Measurements from ENCODE around the gene CD6. TPM values are rescaled to one million over a fixed set of nuclear protein-coding genes. Genes with fewer than 3 reads are reported as not detected.

The CD6 gene
- total RNA-seq, 1 donor from 2014 or later = 0.70 TPM

DNA sequence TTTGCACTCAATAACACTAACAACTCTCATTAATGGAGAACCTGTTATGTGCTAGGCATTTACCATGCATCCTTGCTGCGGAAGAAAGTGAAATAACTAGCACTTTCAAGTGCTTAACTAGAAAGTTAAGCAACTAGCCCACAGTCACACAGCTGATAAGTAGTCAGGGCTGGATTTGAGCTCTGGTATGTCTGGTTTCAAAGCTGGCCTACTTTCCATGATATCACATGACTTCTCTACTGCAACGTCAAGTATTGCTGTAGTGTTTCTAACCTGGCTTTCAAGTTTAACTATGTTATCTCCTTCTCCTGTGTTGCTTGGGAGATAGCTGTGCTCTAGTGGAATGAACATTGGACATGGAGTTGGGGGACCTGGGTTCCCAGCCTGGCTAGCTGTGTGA lies 31.6 kb upstream of the CD6 start:
- no peak for DNase-seq (ENCODE audit: extremely low spot score, unreplicated experiment)
- H3K4me3 Mint-ChIP-seq = no peak overlapping the region

DNA sequence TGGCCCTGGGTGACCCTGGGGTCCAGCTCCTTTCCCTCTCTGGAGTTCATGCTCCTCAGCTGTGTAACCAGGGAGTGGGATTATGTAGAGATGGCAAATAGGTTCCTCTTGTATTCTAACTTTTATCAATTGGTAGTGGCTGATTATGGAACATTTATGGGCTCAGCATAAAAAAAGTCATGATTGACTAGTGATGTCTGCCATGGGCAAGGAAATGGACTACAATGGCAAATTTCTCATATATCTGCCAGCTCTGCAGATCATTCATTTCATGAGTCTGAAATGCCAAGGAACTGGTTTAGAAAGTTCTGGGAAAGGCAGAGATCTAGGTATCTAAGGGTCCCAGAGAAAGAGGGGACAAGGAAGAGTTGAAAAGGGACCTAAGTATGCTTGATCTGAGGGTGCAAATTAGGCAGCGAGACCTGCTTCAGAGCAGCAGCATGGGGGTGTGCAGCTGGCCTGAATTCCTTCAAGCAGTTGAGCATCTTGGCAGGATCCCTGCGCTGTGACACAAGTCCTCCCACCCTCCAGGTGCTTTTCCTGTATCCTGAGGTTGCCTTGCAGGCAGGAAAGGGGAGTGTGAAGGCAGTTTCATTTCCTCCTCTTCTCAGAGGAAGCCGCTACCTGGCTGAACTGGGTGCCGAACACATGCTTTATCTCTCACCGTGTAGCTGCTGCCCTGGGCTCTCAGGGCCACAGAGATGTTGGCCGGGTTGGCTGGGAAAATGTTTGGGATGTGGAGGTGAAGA lies 29.9 kb upstream of the CD6 start:
- Mint-ChIP-seq H3K27me3 (no peaks in the 10 kb centered on the region), H3K9me3 (no peaks in the 10 kb centered on the region), H3K4me3 (no peak overlapping the region), H3K27ac (peak overlapping the region; percentile 95), H3K36me3 (peaks cover 5% of the 10 kb centered on the region), H3K4me1 (ENCODE audit: unreplicated experiment) (peaks cover 30% of the 10 kb centered on the region)
- TF ChIP-seq, protein P1, sequence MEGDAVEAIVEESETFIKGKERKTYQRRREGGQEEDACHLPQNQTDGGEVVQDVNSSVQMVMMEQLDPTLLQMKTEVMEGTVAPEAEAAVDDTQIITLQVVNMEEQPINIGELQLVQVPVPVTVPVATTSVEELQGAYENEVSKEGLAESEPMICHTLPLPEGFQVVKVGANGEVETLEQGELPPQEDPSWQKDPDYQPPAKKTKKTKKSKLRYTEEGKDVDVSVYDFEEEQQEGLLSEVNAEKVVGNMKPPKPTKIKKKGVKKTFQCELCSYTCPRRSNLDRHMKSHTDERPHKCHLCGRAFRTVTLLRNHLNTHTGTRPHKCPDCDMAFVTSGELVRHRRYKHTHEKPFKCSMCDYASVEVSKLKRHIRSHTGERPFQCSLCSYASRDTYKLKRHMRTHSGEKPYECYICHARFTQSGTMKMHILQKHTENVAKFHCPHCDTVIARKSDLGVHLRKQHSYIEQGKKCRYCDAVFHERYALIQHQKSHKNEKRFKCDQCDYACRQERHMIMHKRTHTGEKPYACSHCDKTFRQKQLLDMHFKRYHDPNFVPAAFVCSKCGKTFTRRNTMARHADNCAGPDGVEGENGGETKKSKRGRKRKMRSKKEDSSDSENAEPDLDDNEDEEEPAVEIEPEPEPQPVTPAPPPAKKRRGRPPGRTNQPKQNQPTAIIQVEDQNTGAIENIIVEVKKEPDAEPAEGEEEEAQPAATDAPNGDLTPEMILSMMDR (conservative IDR thresholded peaks at IDR 0.05) = no peak
- DNase-seq (ENCODE audit: extremely low spot score, unreplicated experiment) = no peak

More for the DNA sequence above, 31.6 kb upstream of the CD6 start:
- H3K27ac Mint-ChIP-seq = peak overlapping the region; percentile 73
- TF ChIP-seq, protein P1 (conservative IDR thresholded peaks at IDR 0.05) = no peak
- H3K36me3 Mint-ChIP-seq = peaks cover 5% of the 10 kb centered on the region
- peaks cover 30% of the 10 kb centered on the region for H3K4me1 Mint-ChIP-seq (ENCODE audit: unreplicated experiment)
- H3K27me3 Mint-ChIP-seq = no peaks in the 10 kb centered on the region
- H3K9me3 Mint-ChIP-seq = no peaks in the 10 kb centered on the region

DNA sequence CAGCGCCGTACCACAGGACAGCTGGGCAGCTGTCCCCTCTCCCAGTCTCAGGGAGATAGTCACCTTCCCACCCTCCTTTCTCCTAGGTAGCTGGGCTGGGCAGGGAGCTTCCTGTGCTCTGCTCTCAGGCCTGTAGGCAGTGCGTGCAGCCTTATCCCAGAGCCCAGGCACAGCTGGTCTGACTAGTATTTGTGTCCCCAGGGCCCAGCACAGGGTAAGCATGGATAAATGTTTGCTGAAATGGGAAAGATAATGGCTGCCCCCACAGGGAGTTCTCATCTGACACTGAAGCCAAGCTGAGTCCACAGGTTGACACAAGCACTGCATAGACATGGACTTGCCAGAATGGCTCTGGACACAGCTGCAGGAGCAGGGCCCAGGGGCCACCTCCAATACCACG lies 29.3 kb upstream of the CD6 start:
- peak overlapping the region; percentile 73 for H3K4me3 Mint-ChIP-seq
- H3K27ac Mint-ChIP-seq = peak overlapping the region; percentile 95
- H3K27me3 Mint-ChIP-seq = no peaks in the 10 kb centered on the region

DNA sequence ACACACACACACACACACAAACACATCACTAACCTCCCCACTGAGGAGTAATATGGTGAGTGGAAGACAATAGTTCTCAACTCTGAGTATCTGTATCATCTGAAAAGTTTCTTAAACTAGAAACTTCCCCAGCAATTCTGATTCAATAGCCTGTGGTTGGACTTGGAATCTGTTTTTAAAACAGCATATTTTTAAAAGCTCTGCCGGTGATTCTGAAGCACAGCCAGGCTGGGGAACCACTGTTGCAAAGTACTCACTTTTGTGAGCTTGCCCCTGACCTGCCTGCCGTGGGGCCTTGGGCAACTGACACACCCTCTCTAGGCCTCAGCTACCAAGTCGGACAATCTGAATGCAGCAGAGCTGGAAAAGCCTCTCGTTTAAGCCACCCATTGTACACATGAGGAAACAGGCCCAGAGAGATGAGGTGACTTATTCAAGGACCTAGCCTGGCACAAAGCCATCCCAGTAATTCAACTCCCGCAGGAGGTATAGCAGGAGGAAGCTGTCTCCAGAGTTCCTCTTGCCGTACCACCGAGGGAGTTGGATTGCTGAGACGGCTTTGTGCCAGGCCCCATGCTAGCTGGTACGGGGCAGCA lies 28.4 kb upstream of the CD6 start:
- Mint-ChIP-seq H3K27me3 (no peaks in the 10 kb centered on the region), H3K4me3 (peak overlapping the region; percentile 73), H3K4me1 (ENCODE audit: unreplicated experiment) (peaks cover 32% of the 10 kb centered on the region), H3K36me3 (no peaks in the 10 kb centered on the region), H3K9me3 (no peaks in the 10 kb centered on the region), H3K27ac (peak overlapping the region; percentile 95)
- DNase-seq (ENCODE audit: extremely low spot score, unreplicated experiment) = no peak
- TF ChIP-seq, protein P1 (conservative IDR thresholded peaks at IDR 0.05) = no peak

More for the DNA sequence above, 29.3 kb upstream of the CD6 start:
- Mint-ChIP-seq H3K4me1 (ENCODE audit: unreplicated experiment) (peaks cover 30% of the 10 kb centered on the region), H3K36me3 (peaks cover under 1% of the 10 kb centered on the region), H3K9me3 (no peaks in the 10 kb centered on the region)
- TF ChIP-seq, protein P1 (conservative IDR thresholded peaks at IDR 0.05) = no peak
- no peak for DNase-seq (ENCODE audit: extremely low spot score, unreplicated experiment)

DNA sequence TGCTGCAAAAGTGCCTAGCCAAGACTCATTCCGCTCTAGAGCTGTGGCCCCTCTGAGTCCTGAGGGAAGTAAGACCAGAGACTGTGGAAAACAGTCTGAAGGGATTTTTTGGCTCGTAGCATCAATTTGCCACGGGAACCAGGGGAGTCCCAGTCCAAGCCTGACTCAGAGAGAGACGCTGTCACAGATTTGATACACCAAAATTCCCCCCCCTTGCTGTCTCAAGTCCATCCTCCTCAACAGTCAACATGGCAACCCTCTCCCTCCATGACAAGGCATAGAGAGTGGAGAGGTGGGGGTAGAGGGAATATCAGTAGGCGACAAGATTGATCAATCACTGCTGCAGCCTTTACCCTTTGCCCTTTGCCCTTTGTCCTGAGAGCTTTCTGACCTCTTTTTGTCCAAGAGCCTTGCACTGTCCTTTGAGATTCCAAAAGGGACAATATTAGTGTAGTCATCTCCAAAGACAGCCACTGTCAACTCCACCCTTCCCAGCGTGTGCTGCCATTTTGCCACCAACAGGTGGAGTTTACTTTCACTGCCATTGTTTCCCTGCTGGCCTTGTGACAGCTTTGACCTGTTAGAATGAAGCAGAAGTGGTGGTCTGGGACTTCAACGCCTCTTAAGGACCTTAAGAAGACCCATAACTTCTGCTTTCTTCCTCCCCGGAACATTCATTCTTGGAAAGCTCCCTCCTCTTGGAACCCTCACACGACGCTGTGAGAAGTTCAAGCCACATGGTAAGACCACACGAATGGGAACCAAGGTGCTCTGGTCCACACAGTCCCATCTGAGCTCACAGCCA lies 26.8 kb upstream of the CD6 start:
- peaks cover 14% of the 10 kb centered on the region for H3K27me3 Mint-ChIP-seq
- H3K4me3 Mint-ChIP-seq = no peak overlapping the region
- TF ChIP-seq, protein P1 (conservative IDR thresholded peaks at IDR 0.05) = peak; percentile 56
- peaks cover 30% of the 10 kb centered on the region for H3K4me1 Mint-ChIP-seq (ENCODE audit: unreplicated experiment)
- DNase-seq (ENCODE audit: extremely low spot score, unreplicated experiment) = no peak
- no peaks in the 10 kb centered on the region for H3K9me3 Mint-ChIP-seq
- H3K27ac Mint-ChIP-seq = peak overlapping the region; percentile 39
- H3K36me3 Mint-ChIP-seq = no peaks in the 10 kb centered on the region
